HepG2 (cell line): ENCODE data around the gene ENPP7. TPM values are rescaled to one million over a fixed set of nuclear protein-coding genes. Genes with fewer than 3 reads are reported as not detected.

Source experiments
- ATAC-seq: fragments of 200-7000 bp; cut with Tn5 transposase; 3 replicates; pipeline ENCODE4 v1.9.1; 2020; ENCODE audit warnings: mild to moderate bottlenecking, moderate library complexity
- BruUV-seq: library from RNA; stranded (reverse); fragments of 400-500 nt; replicated peaks from 2 replicates; lab custom pipeline; 2021; lab: Mats Ljungman, UMichigan
- CTCF ChIA-PET: fragments of 300-600 bp; formaldehyde crosslinking; extraction: SDS; loops from one replicate; lab custom pipeline; 2021; ENCODE audit warnings: low total read pairs, inconsistent platforms, low intra/inter-chr PET ratio; lab: Yijun Ruan, JAX
- POLR2A ChIA-PET: fragments of 350-600 bp; sonication (Branson Sonifier 250); formaldehyde crosslinking; loops from one replicate; lab custom pipeline; 2020; ENCODE audit warnings: antibody characterized with exemption, inconsistent platforms; lab: Yijun Ruan, JAX
- DNase-seq: peaks from one replicate; pipeline ENCODE4 v3.0.0-alpha.2; 2015; ENCODE audit warnings: low spot score
- FAIRE-seq: peaks from 3 replicates; lab custom pipeline; 2011; peaks lifted over from hg19 to GRCh38; lab: Jason Lieb, UNC
- H2AFZ ChIP-seq: one replicate; pipeline ENCODE4 v1.6.1; 2011; ENCODE audit warnings: low read length, inconsistent platforms
- H3K27ac ChIP-seq: fragments of 300-600 bp; 3 replicates; pipeline ENCODE4 v1.8.0; 2011; ENCODE audit warnings: mixed run types, mild to moderate bottlenecking, mixed read lengths, low read length, inconsistent platforms; ENCODE audit not compliant: insufficient read depth; ENCODE audit errors: extremely low read length
- H3K27me3 ChIP-seq, 2 experiments: fragments of 200-600 bp in 1 of 2; 2 replicates in 1 of 2; 3 replicates in 1 of 2; pipeline versions ENCODE4 v1.6.0 to v1.8.0; 2011; ENCODE audit warnings: low read length in 2 of 2, mild to moderate bottlenecking in 2 of 2, moderate library complexity in 2 of 2, inconsistent platforms in 1 of 2; ENCODE audit not compliant: insufficient read depth in 2 of 2, control insufficient read depth in 1 of 2
- H3K36me3 ChIP-seq, 2 experiments: fragments of 200-600 bp in 1 of 2; replicated peaks in 1 of 2; 2 replicates in 1 of 2; 3 replicates in 1 of 2; pipeline versions ENCODE4 v1.5.1 to v1.8.0; 2011; ENCODE audit warnings: low read length in 2 of 2, inconsistent platforms in 1 of 2; ENCODE audit not compliant: insufficient read depth in 2 of 2, control insufficient read depth in 1 of 2
- H3K4me1 ChIP-seq: 2 replicates; pipeline ENCODE4 v1.5.1; 2012; ENCODE audit warnings: low read length, inconsistent platforms; ENCODE audit not compliant: insufficient read depth
- H3K4me2 ChIP-seq: 2 replicates; pipeline ENCODE4 v1.6.0; 2011; ENCODE audit warnings: low read depth, low read length, inconsistent platforms
- H3K4me3 ChIP-seq, 3 experiments: fragments of 200-600 bp in 1 of 3; sonication (generic), shearing (Covaris generic) in 1 of 3; replicated peaks in 1 of 3; 2 replicates each; pipeline ENCODE4 v1.5.1; 2011 to 2016; ENCODE audit warnings: low read length in 3 of 3, inconsistent platforms in 2 of 3, low read depth in 2 of 3, mild to moderate bottlenecking in 2 of 3, control low read depth in 1 of 3, mixed read lengths in 1 of 3; ENCODE audit not compliant: insufficient read depth in 1 of 3
- H3K79me2 ChIP-seq: one replicate; pipeline ENCODE4 v1.6.1; 2011; ENCODE audit warnings: low read length, inconsistent platforms; ENCODE audit not compliant: insufficient read depth
- H3K9ac ChIP-seq: 2 replicates; pipeline ENCODE4 v1.6.0; 2011; ENCODE audit warnings: mild to moderate bottlenecking, low read depth, low read length, inconsistent platforms; ENCODE audit not compliant: insufficient read depth
- H3K9me3 ChIP-seq: 2 replicates; pipeline ENCODE4 v1.5.1; 2012; ENCODE audit warnings: mild to moderate bottlenecking, low read length
- H4K20me1 ChIP-seq: 2 replicates; pipeline ENCODE4 v1.6.0; 2011; ENCODE audit warnings: inconsistent platforms, mild to moderate bottlenecking, low read length, moderate library complexity; ENCODE audit not compliant: insufficient read depth
- AGO1 ChIP-seq: fragments of 200-400 bp; formaldehyde crosslinking; IDR thresholded peaks from 2 replicates; pipeline ENCODE4 v1.6.1; 2017; ENCODE audit warnings: mild to moderate bottlenecking, low read depth, low read length, moderate library complexity; ENCODE audit not compliant: poor library complexity, severe bottlenecking
- HNRNPL ChIP-seq: fragments of 200-400 bp; formaldehyde crosslinking; IDR thresholded peaks from 2 replicates; pipeline ENCODE4 v1.6.1; 2017; ENCODE audit warnings: mild to moderate bottlenecking, low read depth, low read length
- MAX ChIP-seq: IDR thresholded peaks from 2 replicates; pipeline ENCODE4 v1.6.1; 2012; ENCODE audit warnings: inconsistent platforms
- MTF2 ChIP-seq: sonication (generic); formaldehyde crosslinking; IDR thresholded peaks from 2 replicates; pipeline ENCODE4 v1.5.0; 2020; ENCODE audit warnings: missing genetic modification reagents, borderline replicate concordance
- NFE2L1 ChIP-seq: sonication (generic); formaldehyde crosslinking; IDR thresholded peaks from 2 replicates; pipeline ENCODE4 v1.4.0; 2020; ENCODE audit warnings: missing genetic modification reagents, mild to moderate bottlenecking, borderline replicate concordance
- NFRKB ChIP-seq: fragments of 450-650 bp; IDR thresholded peaks from 2 replicates; pipeline ENCODE4 v1.6.1; 2017
- NRL ChIP-seq: sonication (generic); formaldehyde crosslinking; IDR thresholded peaks from 2 replicates; pipeline ENCODE4 v1.5.0; 2020; ENCODE audit warnings: missing genetic modification reagents, mild to moderate bottlenecking, moderate library complexity, borderline replicate concordance
- RAD51 ChIP-seq: fragments of 450-650 bp; IDR thresholded peaks from 2 replicates; pipeline ENCODE4 v1.6.1; 2016; ENCODE audit warnings: borderline replicate concordance
- SMAD1 ChIP-seq: sonication (generic); formaldehyde crosslinking; IDR thresholded peaks from 2 replicates; pipeline ENCODE4 v1.4.0; 2020; ENCODE audit warnings: missing genetic modification reagents, low read depth, mild to moderate bottlenecking, borderline replicate concordance
- SRY ChIP-seq: sonication (generic); formaldehyde crosslinking; IDR thresholded peaks from 2 replicates; pipeline ENCODE4 v1.8.0; 2022; ENCODE audit warnings: mild to moderate bottlenecking, missing genetic modification reagents
- ZNF563 ChIP-seq: sonication (generic); formaldehyde crosslinking; IDR thresholded peaks from 2 replicates; pipeline ENCODE4 v1.8.0; 2022; ENCODE audit warnings: mild to moderate bottlenecking, moderate library complexity, missing genetic modification reagents
- WGBS: methylation state at CpG from one replicate; pipeline ENCODE4 v1.1.6; 2017; ENCODE audit warnings: low lambda C conversion rate; 5-methylcytosine and 5-hydroxymethylcytosine counted together
- in situ Hi-C: cut with HindIII; loops from 2 replicates; pipeline ENCODE4 v1.10.0; 2017; ENCODE audit warnings: low pct_unique_long_range_greater_than_20kb; ENCODE audit not compliant: extremely low pct_ligation_motif_present
- intact Hi-C: fragments of 100-400 bp; cut with micrococcal nuclease; formaldehyde crosslinking; loops from one replicate; pipeline ENCODE4 v1.10.0; 2022; ENCODE audit not compliant: unreplicated experiment
- polyA plus RNA-seq, 8 experiments: library from polyadenylated mRNA; depleted of rRNA in 3 of 8; stranded (reverse) in 7 of 8; unstranded in 1 of 8; fragments of >200 nt; fragmentation: Illumina TruSeq in 4 of 8; extraction: Trizol in 4 of 8; gene quantifications; 2 replicates each; pipeline versions ENCODE4 v1.2.1 to v1.2.3, GENCODE V29; 2011 to 2016; ENCODE audit warnings: low read depth in 4 of 8, missing spikeins in 1 of 8, mixed read lengths in 1 of 8; ENCODE audit not compliant: insufficient read depth in 1 of 8
- total RNA-seq, 5 experiments: library from RNA; depleted of rRNA; stranded (reverse); fragments of >200 nt; fragmentation: Illumina TruSeq; extraction: Trizol; gene quantifications; 2 replicates each; pipeline ENCODE4 v1.2.3, GENCODE V29; 2016; ENCODE audit warnings: low read depth in 1 of 5
- TF ChIP-seq, protein P1 (sequence below): sonication (generic); formaldehyde crosslinking; IDR thresholded peaks from 2 replicates; pipeline ENCODE4 v1.4.0; 2020; ENCODE audit warnings: missing genetic modification reagents, mild to moderate bottlenecking, borderline replicate concordance
- TF ChIP-seq, protein P2 (sequence below): sonication (generic); formaldehyde crosslinking; IDR thresholded peaks from 2 replicates; pipeline ENCODE4; 2020; ENCODE audit warnings: missing genetic modification reagents, mild to moderate bottlenecking, borderline replicate concordance

The ENPP7 gene
- total and polyA plus RNA-seq, 2 of the 13 experiments (the other 11 are each of a cell fraction or from before 2014, with no cell fraction given): 1.1 to 2.2 TPM

DNA sequence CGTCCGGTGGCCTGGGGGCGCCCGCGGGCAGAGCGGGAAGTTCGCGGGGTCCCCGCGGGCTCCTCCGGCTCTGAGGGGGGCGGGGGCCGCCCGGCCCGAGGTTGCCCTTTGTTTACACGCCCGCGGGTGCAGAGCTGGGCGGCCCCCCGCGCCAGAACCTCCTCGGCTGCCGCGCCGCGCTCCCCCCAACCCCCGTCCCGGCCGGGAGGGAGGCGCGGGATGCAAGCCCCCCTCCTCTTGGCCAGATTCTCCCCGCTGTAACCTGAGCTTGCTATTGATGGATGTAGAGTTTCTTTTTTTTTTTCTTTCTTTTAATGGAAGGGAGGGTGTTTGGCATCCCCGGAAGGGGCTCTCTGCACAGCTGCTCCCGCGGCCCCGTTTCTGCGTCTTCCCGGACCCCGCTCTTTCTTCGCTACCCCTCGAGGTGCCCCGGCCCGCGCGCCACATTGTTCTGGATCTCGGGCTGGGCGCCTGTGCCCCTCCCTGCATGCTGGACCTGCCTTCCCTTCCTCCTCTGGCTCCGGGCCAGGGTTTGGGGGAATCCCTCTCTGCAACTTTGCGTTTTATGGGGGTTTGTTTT is 47.9 kb downstream of the ENPP7 start (continued):
- TF ChIP-seq ZNF563 (peak; percentile 75), MAX (no peak), RAD51 (no peak)

- intact Hi-C loops: loop anchor here (5.0 kb wide), 1 partner anchor 37 kb away; no protein-coding TSS in a partner anchor
- no peaks in the 10 kb centered on the region for H3K9me3 ChIP-seq
- 69% methylated on average over 17 of the region's 17 CpGs for WGBS
- ChIA-PET CTCF (no interaction called here), POLR2A (interaction anchor here (0.9 to 1.4 kb wide), 4 partner anchors 10 to 58 kb away, joined by 3 to 10 read pairs (median 4); partner anchors contain the start of gene CBX8)
- no peak for ATAC-seq
- H3K27me3 ChIP-seq: peaks cover 0 to 4% of the 10 kb centered on the region in 2 experiments; a peak in 1 of 5 replicates
- peaks cover 14% of the 10 kb centered on the region; the same call in 1 of the 2 replicates for H4K20me1 ChIP-seq
- H3K9ac ChIP-seq: peak overlapping the region; percentile 79
- peaks cover 68% of the 10 kb centered on the region for H3K4me1 ChIP-seq
- no peak for FAIRE-seq
- DNase-seq: no peak
- peak overlapping the region; percentile 77 for H3K4me2 ChIP-seq
- BruUV-seq: no TSS peak
- H3K79me2 ChIP-seq: peaks cover 16% of the 10 kb centered on the region
- peaks cover 16 to 35% of the 10 kb centered on the region in 2 experiments for H3K36me3 ChIP-seq
- in situ Hi-C loops: no loop called here
- no peak overlapping the region for H3K27ac ChIP-seq
- H3K4me3 ChIP-seq: peak overlapping the region; percentile 76 to 86 (median 84)
- no peak overlapping the region for H2AFZ ChIP-seq
- 0 out of 2 replicates have a peak, but pooled peaks have one; percentile 37 for TF ChIP-seq SRY (CRISPR knock-in tag)
- TF ChIP-seq, protein P1, sequence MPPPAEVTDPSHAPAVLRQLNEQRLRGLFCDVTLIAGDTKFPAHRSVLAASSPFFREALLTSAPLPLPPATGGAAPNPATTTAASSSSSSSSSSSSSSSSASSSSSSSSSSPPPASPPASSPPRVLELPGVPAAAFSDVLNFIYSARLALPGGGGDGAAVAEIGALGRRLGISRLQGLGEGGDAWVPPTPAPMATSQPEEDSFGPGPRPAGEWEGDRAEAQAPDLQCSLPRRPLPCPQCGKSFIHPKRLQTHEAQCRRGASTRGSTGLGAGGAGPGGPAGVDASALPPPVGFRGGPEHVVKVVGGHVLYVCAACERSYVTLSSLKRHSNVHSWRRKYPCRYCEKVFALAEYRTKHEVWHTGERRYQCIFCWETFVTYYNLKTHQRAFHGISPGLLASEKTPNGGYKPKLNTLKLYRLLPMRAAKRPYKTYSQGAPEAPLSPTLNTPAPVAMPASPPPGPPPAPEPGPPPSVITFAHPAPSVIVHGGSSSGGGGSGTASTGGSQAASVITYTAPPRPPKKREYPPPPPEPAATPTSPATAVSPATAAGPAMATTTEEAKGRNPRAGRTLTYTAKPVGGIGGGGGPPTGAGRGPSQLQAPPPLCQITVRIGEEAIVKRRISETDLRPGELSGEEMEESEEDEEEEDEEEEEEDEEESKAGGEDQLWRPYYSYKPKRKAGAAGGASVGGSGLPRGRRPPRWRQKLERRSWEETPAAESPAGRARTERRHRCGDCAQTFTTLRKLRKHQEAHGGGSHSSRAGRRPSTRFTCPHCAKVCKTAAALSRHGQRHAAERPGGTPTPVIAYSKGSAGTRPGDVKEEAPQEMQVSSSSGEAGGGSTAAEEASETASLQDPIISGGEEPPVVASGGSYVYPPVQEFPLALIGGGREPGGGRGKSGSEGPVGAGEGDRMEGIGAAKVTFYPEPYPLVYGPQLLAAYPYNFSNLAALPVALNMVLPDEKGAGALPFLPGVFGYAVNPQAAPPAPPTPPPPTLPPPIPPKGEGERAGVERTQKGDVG (CRISPR knock-in tag): 0 out of 2 replicates have a peak, but pooled peaks have one; percentile 50
- TF ChIP-seq SMAD1: 0 out of 2 replicates have a peak, but pooled peaks have one; percentile 67
- 0 out of 2 replicates have a peak, but pooled peaks have one; percentile 14 for TF ChIP-seq HNRNPL
- TF ChIP-seq MTF2: 0 out of 2 replicates have a peak, but pooled peaks have one; percentile 71
- TF ChIP-seq AGO1: peak; percentile 17
- TF ChIP-seq NFE2L1 (CRISPR knock-in tag): 0 out of 2 replicates have a peak, but pooled peaks have one; percentile 36
- TF ChIP-seq NFRKB: no peak
- peak; percentile 55; the same call in 1 of the 2 replicates for TF ChIP-seq NRL
- TF ChIP-seq, protein P2, sequence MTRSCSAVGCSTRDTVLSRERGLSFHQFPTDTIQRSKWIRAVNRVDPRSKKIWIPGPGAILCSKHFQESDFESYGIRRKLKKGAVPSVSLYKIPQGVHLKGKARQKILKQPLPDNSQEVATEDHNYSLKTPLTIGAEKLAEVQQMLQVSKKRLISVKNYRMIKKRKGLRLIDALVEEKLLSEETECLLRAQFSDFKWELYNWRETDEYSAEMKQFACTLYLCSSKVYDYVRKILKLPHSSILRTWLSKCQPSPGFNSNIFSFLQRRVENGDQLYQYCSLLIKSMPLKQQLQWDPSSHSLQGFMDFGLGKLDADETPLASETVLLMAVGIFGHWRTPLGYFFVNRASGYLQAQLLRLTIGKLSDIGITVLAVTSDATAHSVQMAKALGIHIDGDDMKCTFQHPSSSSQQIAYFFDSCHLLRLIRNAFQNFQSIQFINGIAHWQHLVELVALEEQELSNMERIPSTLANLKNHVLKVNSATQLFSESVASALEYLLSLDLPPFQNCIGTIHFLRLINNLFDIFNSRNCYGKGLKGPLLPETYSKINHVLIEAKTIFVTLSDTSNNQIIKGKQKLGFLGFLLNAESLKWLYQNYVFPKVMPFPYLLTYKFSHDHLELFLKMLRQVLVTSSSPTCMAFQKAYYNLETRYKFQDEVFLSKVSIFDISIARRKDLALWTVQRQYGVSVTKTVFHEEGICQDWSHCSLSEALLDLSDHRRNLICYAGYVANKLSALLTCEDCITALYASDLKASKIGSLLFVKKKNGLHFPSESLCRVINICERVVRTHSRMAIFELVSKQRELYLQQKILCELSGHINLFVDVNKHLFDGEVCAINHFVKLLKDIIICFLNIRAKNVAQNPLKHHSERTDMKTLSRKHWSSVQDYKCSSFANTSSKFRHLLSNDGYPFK (CRISPR knock-in tag): 0 out of 2 replicates have a peak, but pooled peaks have one; percentile 42
Observed at GRCh38 chr17:79779084-79779529, 48.4 kb downstream of the ENPP7 start.
